B cell (primary cell): Measurements from ENCODE around the gene AP4M1. TPM values are rescaled to one million over a fixed set of nuclear protein-coding genes. Genes with fewer than 3 reads are reported as not detected.

ENCODE experiments used
- ATAC-seq: fragments of 200-7000 bp; cut with Tn5 transposase; one replicate; pipeline ENCODE4 v1.10.0; 2021; ENCODE audit warnings: low read depth, mild to moderate bottlenecking, moderate number of reproducible peaks, moderate library complexity
- CTCF ChIA-PET: fragments of 350-600 bp; sonication (Branson Sonifier 250); formaldehyde crosslinking; loops from one replicate; lab custom pipeline; 2021; ENCODE audit warnings: antibody characterized with exemption, inconsistent platforms; lab: Charles Lee
- POLR2A ChIA-PET: fragments of 350-600 bp; sonication (Branson Sonifier 250); formaldehyde crosslinking; loops from one replicate; lab custom pipeline; 2021; ENCODE audit warnings: antibody characterized with exemption; lab: Charles Lee
- DNase-seq: peaks from one replicate; pipeline ENCODE4 v3.0.0; 2013
- H2AFZ ChIP-seq: 2 replicates; pipeline ENCODE4 v1.6.1; 2012; ENCODE audit warnings: mild to moderate bottlenecking, low read depth, low read length; ENCODE audit not compliant: insufficient read depth, poor library complexity, severe bottlenecking
- H3K27ac ChIP-seq, 2 donors: 1 replicate in 1 of 2; 2 replicates in 1 of 2; pipeline ENCODE4 v1.5.1; 2012 to 2013; ENCODE audit warnings: low read length in 2 of 2, mild to moderate bottlenecking in 2 of 2, moderate library complexity in 1 of 2
- H3K27me3 ChIP-seq, 4 experiments: fragments of 200-600 bp in 1 of 4; sonication (generic) in 1 of 4; replicated peaks in 1 of 4; 1 replicate in 2 of 4; 2 replicates in 2 of 4; pipeline versions ENCODE4 v1.6.1 to v1.7.0; 2013 to 2016; ENCODE audit warnings: low read length in 3 of 4, mild to moderate bottlenecking in 2 of 4, mixed read lengths in 1 of 4, moderate library complexity in 1 of 4; ENCODE audit not compliant: insufficient read depth in 4 of 4, control insufficient read depth in 3 of 4; ENCODE audit errors: control extremely low read depth in 1 of 4
- H3K36me3 ChIP-seq, 2 experiments: replicated peaks in 1 of 2; 1 replicate in 1 of 2; 2 replicates in 1 of 2; pipeline versions ENCODE4 v1.6.1 to v1.7.1; 2013; ENCODE audit warnings: low read length in 1 of 2; ENCODE audit not compliant: insufficient read depth in 2 of 2, control insufficient read depth in 1 of 2; ENCODE audit errors: control extremely low read depth in 1 of 2, extremely low read depth in 1 of 2
- H3K4me1 ChIP-seq, 2 donors: fragments of 200-600 bp in 1 of 2; sonication (generic) in 1 of 2; 1 replicate in 1 of 2; 2 replicates in 1 of 2; pipeline versions ENCODE4 v1.5.1 to v1.6.1; 2013 to 2017; ENCODE audit warnings: low read length in 2 of 2; ENCODE audit not compliant: control insufficient read depth in 2 of 2, insufficient read depth in 2 of 2
- H3K4me2 ChIP-seq: replicated peaks from 2 replicates; pipeline ENCODE3; 2012; ENCODE audit warnings: mild to moderate bottlenecking, low read depth, low read length; ENCODE audit not compliant: poor library complexity, severe bottlenecking
- H3K4me3 ChIP-seq, 5 experiments: fragments of 200-600 bp in 1 of 5; sonication (generic) in 1 of 5; 1 replicate in 3 of 5; 2 replicates in 2 of 5; pipeline versions ENCODE4 v1.5.1 to v1.7.0; 2011 to 2016; ENCODE audit warnings: low read length in 4 of 5, mild to moderate bottlenecking in 4 of 5, low read depth in 2 of 5, control low read depth in 1 of 5, moderate library complexity in 1 of 5; ENCODE audit not compliant: insufficient read depth in 1 of 5; ENCODE audit errors: control extremely low read depth in 1 of 5, extremely low read depth in 1 of 5
- H3K79me2 ChIP-seq: fragments of 200-600 bp; sonication (generic); one replicate; pipeline ENCODE4 v1.6.0; 2016; ENCODE audit warnings: low read length; ENCODE audit not compliant: control insufficient read depth, insufficient read depth
- H3K9ac ChIP-seq: fragments of 200-600 bp; sonication (generic); 2 replicates; pipeline ENCODE4 v1.6.1; 2017; ENCODE audit warnings: mild to moderate bottlenecking, low read length, moderate library complexity
- H3K9me3 ChIP-seq, 3 donors: one replicate each; pipeline versions ENCODE4 v1.6.1 to v1.7.1; 2013; ENCODE audit warnings: low read length in 2 of 3; ENCODE audit not compliant: control insufficient read depth in 2 of 3, insufficient read depth in 1 of 3; ENCODE audit errors: control extremely low read depth in 1 of 3
- H4K20me1 ChIP-seq: 2 replicates; pipeline ENCODE4 v1.6.0; 2012; ENCODE audit warnings: mild to moderate bottlenecking, low read length; ENCODE audit not compliant: insufficient read depth, control insufficient read depth, poor library complexity, severe bottlenecking
- H3K27ac Mint-ChIP-seq: one replicate; pipeline ENCODE4 v1.8.0; 2021; ENCODE audit warnings: mixed read lengths
- H3K27me3 Mint-ChIP-seq: one replicate; pipeline ENCODE4 v1.8.0; 2021; ENCODE audit warnings: mixed read lengths
- H3K4me1 Mint-ChIP-seq: one replicate; pipeline ENCODE4 v1.8.0; 2021; ENCODE audit warnings: mixed read lengths
- H3K4me3 Mint-ChIP-seq: one replicate; pipeline ENCODE4 v1.8.0; 2021; ENCODE audit warnings: mixed read lengths
- H3K9me3 Mint-ChIP-seq: one replicate; pipeline ENCODE4 v1.8.0; 2022; ENCODE audit warnings: mixed read lengths; ENCODE audit not compliant: insufficient read depth
- EZH2 ChIP-seq: IDR thresholded peaks from 2 replicates; pipeline ENCODE4 v1.6.1; 2012; ENCODE audit warnings: borderline replicate concordance, low read depth, mild to moderate bottlenecking, moderate library complexity, low read length; ENCODE audit not compliant: insufficient read depth, poor library complexity, severe bottlenecking
- WGBS: methylation state at CpG from one replicate; pipeline ENCODE4 v1.1.5; 2013; ENCODE audit warnings: missing lambda C conversion rate; ENCODE audit not compliant: insufficient coverage; 5-methylcytosine and 5-hydroxymethylcytosine counted together
- intact Hi-C: fragments of 100-400 bp; cut with micrococcal nuclease; formaldehyde crosslinking; loops from one replicate; pipeline ENCODE4 v1.10.0; 2022
- polyA plus RNA-seq: library from polyadenylated mRNA; depleted of rRNA; stranded (reverse); fragments of >200 nt; gene quantifications from 2 replicates; pipeline ENCODE4 v1.2.3, GENCODE V29; 2012
- total RNA-seq, 2 donors: library from RNA; stranded (reverse); fragments of 120-200 nt in 1 of 2; gene quantifications; 1 replicate in 1 of 2; 2 replicates in 1 of 2; pipeline versions ENCODE4 v1.2.3 to v1.2.4, GENCODE V29; 2013 to 2022
- TF ChIP-seq, protein P1 (sequence below): fragments of 200-600 bp; IDR thresholded peaks from one replicate; pipeline ENCODE4 v1.8.0; 2022; ENCODE audit warnings: antibody characterized with exemption, mild to moderate bottlenecking

AP4M1 gene
- total and polyA plus RNA-seq, 2 donors (not counting 1 experiment from before 2014, with no cell fraction given): 9.0 to 17.6 TPM

DNA sequence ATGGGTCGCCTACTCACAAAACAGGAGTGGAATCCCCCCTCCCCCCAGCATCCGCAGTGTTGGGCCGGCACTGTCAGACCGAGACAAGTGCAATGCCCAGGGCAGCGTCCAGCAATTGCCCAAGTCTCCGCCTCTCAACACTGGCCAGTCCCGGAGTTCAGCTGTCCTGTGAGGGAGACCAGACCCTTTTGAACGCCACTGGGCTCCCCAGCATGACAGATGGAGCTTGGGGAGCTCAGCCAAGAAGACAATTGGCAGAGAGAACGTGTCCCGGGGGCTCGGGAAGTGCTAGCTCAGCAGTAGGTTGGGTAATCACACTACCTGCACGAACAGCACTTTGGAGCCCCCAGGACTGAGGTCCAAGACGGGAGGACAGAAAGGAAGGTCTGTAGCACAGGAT lies 7.9 kb upstream of the AP4M1 start:
- Mint-ChIP-seq H3K4me3 (no peak overlapping the region), H3K27ac (no peak overlapping the region), H3K27me3 (no peaks in the 10 kb centered on the region), H3K4me1 (peaks cover 21% of the 10 kb centered on the region), H3K9me3 (no peaks in the 10 kb centered on the region)
- Histone ChIP-seq H3K9me3 (no peaks in the 10 kb centered on the region), H3K9ac (no peak overlapping the region), H3K79me2 (peaks cover 19% of the 10 kb centered on the region), H3K36me3 (peaks cover 2 to 78% of the 10 kb centered on the region in 2 experiments), H3K4me1 (peaks cover 7 to 11% of the 10 kb centered on the region in 2 donors), H2AFZ (no peak overlapping the region), H3K4me2 (no peak overlapping the region), H4K20me1 (peaks cover 43% of the 10 kb centered on the region), H3K27me3 (no peaks in the 10 kb centered on the region), H3K27ac (no peak overlapping the region), H3K4me3 (no peak overlapping the region)
- DNase-seq: no peak
- CTCF ChIA-PET: no interaction called here
- TF ChIP-seq, protein P1, sequence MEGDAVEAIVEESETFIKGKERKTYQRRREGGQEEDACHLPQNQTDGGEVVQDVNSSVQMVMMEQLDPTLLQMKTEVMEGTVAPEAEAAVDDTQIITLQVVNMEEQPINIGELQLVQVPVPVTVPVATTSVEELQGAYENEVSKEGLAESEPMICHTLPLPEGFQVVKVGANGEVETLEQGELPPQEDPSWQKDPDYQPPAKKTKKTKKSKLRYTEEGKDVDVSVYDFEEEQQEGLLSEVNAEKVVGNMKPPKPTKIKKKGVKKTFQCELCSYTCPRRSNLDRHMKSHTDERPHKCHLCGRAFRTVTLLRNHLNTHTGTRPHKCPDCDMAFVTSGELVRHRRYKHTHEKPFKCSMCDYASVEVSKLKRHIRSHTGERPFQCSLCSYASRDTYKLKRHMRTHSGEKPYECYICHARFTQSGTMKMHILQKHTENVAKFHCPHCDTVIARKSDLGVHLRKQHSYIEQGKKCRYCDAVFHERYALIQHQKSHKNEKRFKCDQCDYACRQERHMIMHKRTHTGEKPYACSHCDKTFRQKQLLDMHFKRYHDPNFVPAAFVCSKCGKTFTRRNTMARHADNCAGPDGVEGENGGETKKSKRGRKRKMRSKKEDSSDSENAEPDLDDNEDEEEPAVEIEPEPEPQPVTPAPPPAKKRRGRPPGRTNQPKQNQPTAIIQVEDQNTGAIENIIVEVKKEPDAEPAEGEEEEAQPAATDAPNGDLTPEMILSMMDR: no peak
- no peak for TF ChIP-seq EZH2
- ATAC-seq: no peak
- POLR2A ChIA-PET: interaction anchor here (0.6 kb wide), 1 partner anchor 9 kb away, joined by 4 read pairs; no protein-coding TSS in a partner anchor
- intact Hi-C loops: no loop called here
- 91% methylated on average over 13 of the region's 13 CpGs for WGBS

DNA sequence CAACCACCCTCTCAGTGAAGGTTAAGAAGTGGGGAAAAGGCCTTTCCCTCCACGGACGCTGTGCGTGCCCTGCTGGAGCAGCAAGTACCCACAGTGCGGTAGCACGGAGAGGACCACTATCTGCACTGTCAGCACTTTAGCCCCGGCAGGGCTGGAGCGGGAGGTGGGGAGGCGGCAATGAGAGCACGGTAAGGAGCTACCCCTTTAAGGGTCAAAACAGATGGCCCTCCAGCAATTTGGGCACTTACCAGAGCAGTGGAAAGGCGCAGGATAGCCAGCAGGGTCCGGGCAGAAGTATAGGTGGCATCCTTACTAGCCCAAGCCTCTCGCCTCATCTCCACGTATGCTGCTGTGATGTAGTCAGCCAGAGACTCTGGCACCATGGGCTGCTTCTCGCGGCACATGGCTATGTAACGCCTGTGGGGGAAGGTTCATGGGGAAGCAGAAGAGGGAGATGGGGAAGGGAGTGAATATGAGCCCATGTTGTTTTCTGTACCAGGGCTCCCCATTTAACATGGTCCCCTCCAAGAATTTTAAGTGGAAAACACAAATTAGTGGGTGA lies 7.4 kb upstream of the AP4M1 start:
- no peak overlapping the region for H3K4me2 ChIP-seq
- no peak overlapping the region for H3K4me3 ChIP-seq
- H3K4me1 ChIP-seq: peaks cover 7 to 12% of the 10 kb centered on the region in 2 donors
- H3K27me3 Mint-ChIP-seq: no peaks in the 10 kb centered on the region
- H3K36me3 ChIP-seq: peaks cover 2 to 83% of the 10 kb centered on the region in 2 experiments
- H2AFZ ChIP-seq: no peak overlapping the region
- peaks cover 22% of the 10 kb centered on the region for H3K79me2 ChIP-seq
- H4K20me1 ChIP-seq: peaks cover 47% of the 10 kb centered on the region
- H3K9ac ChIP-seq: no peak overlapping the region
- H3K4me3 Mint-ChIP-seq: no peak overlapping the region
- H3K9me3 ChIP-seq: no peaks in the 10 kb centered on the region
- WGBS: 96% methylated on average over 16 of the region's 16 CpGs
- CTCF ChIA-PET: no interaction called here
- DNase-seq (no peak), ATAC-seq (no peak)
- intact Hi-C loops: no loop called here
- H3K27ac ChIP-seq: no peak overlapping the region
- H3K27me3 ChIP-seq: no peaks in the 10 kb centered on the region
- POLR2A ChIA-PET: no interaction called here
- TF ChIP-seq, protein P1: no peak
- no peak for TF ChIP-seq EZH2
- H3K27ac Mint-ChIP-seq: no peak overlapping the region
- H3K4me1 Mint-ChIP-seq: peaks cover 24% of the 10 kb centered on the region
- H3K9me3 Mint-ChIP-seq: no peaks in the 10 kb centered on the region
